Fibroblast of peridontal ligament (primary cell): ENCODE results near the gene UNC13B.
"Not testable (repeated sequence)": the region's sequence is repeated elsewhere in the genome, so short reads cannot be mapped to it uniquely, and the experiment has no call there.

Source experiments
- DNase-seq: peaks from one replicate; pipeline ENCODE4 v3.0.0-alpha.2; 2010; ENCODE audit errors: extremely low read depth

Gene UNC13B

DNA sequence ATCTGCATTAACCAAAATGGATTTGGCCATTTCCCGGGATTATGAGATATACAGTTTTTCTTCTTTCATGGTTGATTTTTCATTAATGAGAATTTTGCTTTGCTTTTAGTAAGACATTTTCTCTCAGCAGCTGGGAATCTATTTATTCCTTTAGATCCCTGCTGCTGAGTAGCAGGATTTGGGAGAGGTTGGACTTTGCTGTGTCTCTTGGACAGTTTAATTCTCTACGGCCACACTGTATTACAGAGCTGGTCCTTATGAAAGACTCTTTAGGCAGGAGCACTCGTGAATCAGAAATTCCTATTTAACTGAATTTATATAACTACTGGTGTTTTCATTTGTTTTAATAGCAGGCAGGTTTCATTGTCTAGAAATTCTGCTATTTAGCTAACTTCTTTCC is 1.6 kb downstream of the UNC13B start:
- no peak for DNase-seq

DNA sequence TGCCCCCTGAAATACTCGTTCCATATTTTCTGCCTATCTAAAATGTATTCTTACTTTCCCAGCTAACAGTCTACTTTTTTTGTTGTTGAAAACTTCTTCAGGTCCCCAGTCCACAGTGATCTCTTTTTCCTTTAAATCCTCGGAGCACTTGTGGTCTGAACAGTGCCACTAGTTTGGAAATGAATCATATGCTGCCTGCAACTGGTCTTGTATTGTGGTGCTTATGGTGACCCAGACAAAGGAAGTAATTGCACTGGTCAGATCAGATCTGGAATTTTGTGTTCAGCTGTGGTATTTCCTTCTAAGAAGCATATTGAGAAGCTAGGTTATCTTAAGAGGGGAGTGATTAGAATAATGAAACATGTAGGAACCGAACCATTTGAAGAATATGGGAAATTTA is 2.9 kb downstream of the UNC13B start:
- peak; percentile 54 for DNase-seq

DNA sequence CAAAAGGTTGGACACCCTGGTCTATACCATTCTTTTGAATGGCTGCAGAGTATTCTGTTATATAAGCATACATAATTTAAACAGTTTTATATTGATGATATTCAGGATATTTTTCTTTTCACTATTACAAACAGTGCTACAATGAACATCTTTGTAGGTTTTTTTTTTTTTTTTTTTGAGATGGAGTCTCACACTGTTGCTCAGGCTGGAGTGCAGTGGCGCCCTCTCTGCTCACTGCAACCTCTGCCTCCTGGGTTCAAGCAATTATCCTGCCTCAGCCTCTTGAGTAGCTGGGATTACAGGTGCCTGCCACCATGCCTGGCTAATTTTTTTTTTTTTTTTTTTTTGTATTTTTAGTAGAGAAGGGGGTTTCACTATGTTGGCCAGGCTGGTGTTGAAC is 5.6 kb downstream of the UNC13B start:
- DNase-seq, result not testable (repeated sequence)

DNA sequence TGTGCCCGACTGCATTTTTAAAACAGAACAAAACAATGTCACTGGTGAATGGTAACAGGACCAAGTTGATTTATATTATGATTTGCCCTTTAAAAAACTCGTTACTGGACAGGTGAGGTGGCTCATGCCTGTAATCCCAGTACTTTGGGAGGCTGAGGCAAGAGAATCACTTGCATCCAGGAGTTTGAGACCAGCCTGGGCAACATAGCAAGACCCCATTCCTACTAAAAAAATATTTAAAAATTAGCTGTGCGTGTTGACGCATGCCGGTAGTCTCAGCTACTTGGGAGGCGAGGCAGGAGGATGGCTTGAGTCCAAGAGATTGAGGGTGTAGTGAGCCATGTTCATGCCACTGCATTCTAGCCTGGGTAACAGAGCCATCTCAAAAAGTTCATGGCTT is 7.2 kb downstream of the UNC13B start:
- DNase-seq, result no peak

DNA sequence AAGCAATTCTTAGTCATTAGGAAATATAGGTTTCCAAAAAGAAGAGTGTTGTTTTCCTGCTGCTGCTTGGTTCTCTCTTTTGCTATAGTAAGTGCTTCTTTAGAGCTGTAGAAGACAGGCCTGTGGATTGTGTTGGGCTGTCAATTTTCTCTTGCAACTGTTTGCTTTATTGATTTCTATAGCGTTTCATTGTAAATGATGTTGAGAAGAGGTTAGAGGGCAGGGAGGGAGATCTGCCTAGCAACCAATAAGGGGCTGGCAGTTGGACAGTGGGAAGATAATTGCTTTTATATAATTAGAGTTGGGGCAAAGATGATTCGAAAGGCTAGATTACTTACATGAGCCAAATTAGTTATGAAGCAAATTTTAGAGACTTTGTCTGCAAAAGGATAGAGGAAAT is 11.1 kb downstream of the UNC13B start:
- DNase-seq, result no peak

DNA sequence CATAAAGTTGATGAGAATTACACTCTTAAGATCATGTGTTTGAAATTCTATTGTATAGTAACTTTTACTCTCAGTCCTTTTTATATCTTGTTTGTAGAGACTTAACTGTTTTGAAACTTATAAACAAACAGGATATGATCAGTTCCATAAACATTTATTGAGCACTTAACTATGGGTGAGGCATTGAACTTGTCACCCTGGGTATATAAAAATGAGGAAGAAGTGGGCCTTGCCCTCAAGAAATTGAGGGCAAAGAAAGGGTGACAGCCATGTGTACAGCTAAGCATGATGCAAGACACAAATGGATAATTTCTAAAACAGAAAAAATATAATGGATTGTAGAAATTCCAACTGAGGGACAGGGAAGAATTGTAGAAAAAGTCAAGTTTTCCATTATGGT is 15.7 kb downstream of the UNC13B start:
- no peak for DNase-seq

DNA sequence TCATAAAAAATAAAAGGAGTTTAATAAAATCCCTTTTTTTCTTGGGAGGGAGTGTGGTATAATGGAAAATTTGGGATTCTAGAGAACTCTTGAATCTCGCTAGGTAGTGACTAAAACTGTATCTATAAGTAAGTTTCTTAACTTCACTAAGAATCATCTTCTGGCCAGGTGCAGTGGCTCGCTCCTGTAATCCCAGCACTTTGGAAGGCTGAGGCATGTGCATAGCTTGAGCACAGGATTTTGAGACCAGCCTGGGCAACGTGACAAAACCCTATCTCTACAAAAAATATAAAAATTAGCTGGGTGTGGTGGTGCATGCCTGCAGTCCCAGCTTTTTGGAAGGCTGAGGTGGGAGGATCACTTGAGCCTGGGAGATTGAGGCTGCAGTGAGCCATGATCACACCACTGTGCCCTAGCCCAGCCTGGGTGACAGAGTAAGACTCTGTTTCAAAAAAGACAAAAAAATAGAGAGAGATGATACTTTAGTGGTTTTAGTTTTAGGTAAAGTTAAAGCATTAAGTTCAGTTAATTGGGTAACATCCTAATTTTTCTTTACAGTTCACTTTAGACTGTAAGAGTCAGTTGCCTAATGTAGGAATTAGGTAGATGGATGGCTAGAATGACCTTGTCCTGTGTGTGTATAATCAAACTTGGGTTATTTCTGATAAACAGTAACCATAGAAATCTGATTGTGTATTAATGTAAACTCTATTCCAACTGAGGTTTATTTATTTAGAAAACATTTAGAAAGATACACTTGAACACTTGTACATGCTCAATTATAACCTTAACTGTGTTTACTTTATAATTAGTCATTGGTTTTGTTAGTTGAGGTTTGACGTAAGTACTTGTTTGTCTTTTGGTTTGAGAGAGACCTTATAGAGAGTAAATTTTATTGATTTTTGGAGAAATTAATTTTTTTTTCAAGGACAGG is 17.8 kb downstream of the UNC13B start:
- DNase-seq, result no peak

DNA sequence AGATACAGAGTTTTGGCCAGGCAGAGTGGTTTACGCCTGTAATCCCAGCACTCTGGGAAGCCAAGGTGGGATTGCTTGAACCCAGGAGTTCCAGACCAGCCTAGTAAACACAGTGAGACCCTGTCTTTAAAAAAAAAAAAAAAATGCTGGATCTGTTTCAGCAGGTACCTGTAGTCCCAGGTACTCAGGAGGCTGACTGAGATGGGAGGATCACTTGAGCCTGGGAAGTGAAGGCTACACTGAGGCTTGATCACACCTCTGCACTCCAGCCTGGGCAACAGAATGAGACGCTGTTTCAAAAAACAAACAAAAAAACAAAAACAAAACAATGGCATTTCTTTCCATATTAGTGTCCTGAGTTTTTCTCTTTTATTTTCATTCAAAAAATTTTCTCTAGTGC is 19.0 kb downstream of the UNC13B start:
- no peak for DNase-seq

DNA sequence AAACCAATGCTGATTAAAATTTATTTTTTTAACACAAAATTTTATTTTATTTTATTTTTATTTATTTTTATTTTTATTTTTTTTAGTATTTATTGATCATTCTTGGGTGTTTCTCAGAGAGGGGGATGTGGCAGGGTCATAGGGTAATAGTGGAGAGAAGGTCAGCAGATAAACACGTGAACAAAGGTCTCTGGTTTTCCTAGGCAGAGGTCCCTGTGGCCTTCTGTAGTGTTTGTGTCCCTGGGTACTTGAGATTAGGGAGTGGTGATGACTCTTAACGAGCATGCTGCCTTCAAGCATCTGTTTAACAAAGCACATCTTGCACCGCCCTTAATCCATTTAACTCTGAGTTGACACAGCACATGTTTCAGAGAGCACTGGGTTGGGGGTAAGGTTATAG is 20.6 kb downstream of the UNC13B start:
- DNase-seq, result not testable (repeated sequence)

DNA sequence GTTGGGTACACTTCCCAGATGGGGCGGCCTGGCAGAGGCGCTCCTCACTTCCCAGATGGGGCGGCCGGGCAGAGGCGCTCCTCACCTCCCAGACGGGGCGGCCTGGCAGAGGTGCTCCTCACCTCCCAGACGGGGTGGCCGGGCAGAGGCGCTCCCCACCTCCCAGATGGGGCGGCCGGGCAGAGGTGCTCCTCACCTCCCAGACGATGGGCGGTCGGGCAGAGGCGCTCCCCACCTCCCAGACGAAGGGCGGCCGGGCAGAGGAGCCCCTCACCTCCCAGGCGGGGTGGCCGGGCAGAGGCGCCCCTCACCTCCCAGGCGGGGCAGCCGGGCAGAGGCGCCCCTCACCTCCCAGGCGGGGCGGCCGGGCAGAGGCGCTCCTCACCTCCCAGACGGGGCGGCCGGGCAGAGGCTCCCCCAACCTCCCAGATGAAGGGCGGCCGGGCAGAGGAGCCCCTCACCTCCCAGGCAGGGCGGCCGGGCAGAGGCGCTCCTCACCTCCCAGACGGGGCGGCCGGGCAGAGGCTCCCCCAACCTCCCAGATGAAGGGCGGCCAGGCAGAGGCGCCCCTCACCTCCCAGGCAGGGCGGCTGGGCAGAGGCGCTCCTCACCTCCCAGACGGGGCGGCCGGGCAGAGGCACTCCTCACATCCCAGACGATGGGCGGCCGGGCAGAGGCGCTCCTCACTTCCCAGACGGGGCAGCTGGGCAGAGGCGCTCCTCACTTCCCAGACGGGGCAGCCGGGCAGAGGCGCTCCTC is 21.4 kb downstream of the UNC13B start:
- DNase-seq, result not testable (repeated sequence)

DNA sequence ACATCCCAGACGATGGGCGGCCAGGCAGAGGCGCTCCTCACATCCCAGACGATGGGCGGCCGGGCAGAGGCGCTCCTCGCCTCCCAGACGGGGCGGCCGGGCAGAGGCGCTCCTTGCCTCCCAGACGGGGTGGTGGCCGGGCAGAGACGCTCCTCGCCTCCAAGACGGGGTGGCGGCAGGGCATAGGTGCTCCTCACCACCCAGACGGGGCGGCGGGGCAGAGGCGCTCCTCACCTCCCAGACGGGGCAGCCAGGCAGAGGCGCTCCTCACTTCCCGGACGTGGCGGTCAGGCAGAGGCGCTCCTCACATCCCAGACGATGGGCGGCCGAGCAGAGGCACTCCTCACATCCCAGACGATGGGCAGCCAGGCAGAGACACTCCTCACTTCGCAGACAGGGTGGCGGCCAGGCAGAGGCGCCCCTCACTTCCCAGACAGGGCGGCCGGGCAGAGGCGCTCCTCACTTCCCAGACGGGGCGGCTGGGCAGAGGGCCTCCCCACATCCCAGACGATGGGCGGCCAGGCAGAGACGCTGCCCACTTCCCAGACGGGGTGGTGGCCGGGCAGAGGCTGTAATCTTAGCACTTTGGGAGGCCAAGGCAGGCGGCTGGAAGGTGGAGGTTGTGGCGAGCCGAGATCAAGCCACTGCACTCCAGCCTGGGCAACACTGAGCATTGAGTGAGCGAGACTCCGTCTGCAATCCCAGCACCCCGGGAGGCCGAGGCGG is 22.1 kb downstream of the UNC13B start:
- not testable (repeated sequence) for DNase-seq

DNA sequence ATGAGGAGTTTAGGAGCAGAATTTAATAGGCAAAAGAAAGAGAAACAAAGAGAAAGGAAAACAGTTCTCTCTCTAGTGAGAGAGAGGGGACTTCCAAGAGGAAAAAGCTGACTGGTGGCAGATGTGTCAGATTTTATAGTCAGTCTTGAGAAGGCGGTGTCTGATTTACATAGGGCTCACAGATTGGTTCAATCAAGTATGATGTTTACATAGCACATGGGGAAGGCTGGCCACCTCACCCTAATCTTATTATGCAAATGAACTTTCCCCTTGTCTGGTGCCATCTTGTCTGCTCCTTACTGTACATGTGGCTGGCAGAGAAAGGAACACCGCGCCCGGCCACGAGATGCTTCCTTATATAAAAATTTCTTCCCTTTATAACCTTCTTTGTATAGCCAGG is 24.7 kb downstream of the UNC13B start:
- DNase-seq, result no peak

DNA sequence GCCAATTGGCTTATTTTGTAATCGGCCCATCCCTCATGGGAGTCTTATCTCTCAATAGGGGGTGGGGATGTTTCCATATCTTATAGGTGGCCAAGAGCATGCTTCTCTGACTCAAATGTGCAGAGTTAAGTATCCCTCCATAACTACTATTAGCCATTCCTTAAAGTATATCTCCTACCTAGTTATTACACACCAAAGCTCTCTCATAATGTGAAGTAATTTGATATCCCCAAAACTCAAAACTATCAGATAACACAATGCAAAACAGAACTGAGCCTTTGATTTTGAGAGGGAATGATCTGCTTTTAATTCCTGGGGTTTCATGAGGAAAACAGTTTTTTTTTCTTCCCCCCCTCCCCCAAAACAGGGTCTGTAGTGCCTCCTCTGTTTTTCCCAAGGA is 28.4 kb downstream of the UNC13B start:
- no peak for DNase-seq

DNA sequence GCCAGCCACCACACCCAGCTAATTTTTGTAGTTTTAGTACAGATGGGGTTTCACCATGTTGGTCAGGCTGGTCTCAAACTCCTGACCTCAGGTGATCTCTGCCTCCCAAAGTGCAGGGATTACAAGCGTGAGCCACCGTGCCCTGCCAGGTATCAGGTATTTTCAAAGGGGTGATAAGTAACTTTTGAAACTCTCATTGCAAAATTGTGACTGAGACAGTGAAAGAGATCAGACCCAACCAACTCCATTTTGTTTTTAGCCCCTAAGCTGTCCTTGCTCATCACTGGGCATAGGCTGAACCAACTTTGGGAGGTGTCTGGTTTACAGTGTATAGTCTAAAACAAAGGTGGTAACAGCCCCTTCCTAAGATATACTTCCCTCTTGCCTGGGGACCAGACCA is 29.3 kb downstream of the UNC13B start:
- DNase-seq, result no peak

DNA sequence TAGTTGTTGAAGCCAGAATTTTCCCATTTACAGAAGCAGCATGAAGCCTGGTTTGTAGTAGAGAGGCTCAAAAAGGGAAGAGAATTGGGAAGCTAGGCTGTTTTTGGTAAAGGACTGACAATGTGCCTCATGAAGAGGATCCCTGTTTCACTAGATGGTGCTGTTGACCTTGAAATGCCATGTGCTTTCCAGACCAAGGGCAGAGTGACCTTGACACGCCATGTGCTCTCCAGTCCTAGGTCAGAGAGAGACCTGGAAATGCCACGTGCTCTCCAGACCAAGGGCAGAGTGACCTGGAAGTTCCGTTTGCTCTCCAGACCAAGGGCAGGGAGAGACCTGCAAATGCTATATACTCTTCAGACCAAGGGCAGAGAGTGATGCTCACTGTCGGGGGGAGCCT is 32.0 kb downstream of the UNC13B start:
- no peak for DNase-seq

DNA sequence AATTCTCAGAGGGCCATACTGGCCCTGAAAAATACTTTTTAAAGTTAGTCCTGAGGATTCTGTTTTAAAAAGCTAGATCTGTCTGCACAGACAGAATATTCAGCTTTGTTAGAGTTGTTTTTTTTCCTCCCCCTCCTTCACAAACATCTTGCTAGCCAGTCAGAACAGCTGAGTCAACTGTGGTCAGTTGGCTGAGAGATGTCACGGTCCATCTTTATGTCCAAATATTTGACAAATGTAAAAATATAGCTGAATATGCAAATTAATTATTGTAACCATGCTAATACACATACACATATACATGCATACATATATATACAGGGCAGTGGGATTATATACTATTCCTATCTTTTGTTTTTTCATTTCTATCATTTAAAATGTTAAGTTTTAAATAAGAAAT is 33.9 kb downstream of the UNC13B start:
- DNase-seq, result peak; percentile 21

DNA sequence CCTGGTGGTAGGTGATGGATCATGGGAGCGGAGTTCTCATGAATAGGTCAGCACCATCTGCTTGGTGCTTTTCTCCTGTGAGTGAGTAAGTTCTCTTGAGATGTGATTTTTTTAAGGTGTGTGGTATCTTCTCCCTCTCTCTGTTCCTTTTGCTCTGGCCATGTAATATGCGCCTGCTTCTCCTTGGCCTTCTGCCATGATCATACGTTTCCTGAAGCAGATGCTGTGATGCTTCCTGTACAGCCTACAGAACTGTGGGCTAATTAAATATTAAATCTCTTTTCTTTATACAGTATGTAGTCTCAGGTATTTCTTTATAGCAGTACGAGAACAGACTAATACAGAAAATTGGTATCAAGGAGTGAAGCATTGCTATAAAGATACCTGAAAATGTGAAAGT is 36.4 kb downstream of the UNC13B start:
- no peak for DNase-seq

DNA sequence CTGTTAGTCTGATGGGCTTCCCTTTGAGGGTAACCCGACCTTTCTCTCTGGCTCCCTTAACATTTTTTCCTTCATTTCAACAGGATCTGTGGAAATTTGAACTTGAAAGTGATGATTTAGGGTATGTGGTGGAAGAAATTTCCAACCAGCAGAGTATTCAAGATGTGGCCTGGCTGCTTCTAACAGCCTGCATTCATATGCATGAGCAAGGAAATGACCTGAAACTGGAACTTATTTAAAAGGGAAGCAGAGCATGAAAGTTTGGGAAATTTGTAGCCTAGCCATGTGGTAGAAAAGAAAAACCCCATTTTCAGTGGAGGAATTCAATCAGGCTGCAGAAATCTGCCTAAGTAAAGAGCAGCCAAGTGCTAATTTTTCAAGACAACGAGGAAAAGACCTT is 41.7 kb downstream of the UNC13B start:
- DNase-seq, result peak; percentile 3

DNA sequence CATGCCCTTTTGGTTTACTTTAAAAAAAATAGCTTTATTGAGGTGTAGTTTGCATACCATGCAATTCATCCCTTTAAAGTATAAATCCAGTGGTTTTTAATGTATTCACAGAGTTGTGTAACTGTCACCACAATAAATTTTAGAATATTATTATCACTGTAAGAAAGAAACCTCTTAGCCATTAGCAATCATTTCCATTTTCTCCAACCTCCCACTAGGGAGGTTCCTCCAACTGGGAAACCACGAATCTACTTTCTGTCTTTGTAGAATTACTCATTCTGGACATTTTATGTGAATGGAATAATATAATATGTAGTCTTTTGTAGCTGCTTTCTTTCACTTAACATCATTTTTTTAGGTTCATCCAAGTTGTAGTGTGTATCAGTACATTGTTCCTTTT is 43.5 kb downstream of the UNC13B start:
- no peak for DNase-seq

DNA sequence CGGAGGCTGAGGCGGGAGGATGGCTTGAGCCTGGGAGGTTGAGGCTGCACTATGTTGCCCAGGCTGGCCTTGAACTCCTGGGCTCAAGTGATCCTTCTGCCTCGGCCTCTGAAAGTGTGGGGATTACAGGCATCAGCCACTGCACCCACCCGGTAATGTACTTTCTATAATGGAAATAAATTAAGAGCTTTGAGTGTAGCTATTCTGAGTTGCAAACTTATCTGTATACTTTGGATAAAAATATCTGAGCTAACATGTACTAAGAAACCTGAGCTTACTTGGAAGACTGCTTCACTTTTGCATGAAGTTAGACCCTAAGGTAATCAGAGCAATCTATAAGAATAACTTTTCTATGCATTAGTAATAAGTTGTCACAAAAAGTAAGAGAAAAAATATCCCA is 50.0 kb downstream of the UNC13B start:
- no peak for DNase-seq

DNA sequence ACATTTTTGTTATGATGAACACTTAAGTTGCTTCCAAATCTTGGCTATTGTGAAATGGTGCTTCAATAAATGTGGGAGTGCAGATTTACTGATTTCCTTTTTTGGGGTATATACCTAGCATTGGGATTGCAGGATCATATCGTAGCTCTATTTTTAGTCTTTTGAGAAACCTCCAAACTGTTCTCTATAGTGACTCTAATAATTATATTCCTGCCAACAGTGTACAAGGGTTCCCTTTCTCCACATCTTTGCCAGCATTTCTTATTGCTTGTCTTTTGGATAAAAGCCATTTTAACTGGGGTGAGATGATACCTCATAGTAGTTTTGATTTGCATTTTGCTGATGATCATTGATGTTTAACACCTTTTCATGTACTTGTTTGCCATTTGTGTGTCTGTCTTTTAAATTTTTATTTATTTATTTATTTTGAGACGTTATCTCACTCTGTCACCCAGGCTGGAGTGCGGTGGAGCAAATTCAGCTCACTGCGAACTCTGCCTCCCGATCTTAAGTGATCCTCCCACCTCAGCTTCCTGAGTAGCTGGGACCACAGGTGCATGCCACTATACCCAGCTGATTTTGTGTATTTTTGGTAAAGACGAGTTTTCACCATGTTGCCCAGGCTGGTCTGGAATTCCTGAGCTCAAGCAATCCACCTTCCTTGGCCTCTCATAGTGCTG is 59.0 kb downstream of the UNC13B start:
- no peak for DNase-seq

DNA sequence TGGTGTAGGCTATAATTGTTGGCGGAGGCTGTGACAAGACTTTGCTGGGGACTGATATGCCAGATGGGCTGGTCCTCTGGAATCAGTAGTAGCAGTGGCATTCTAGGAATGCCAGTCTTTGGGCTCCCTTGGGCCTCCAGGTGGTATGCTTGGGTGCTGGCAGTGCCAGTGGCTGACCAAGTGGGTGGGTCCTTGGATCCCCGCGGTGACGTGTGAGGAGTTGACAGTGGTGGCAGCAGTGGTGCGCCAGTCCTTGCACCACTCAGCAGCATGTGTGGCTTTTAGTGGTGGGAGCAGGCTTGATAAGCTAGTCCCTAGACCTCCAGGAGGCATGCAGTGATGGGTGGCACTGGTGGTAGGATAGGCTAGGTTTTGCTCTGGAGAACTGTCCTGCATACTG is 63.9 kb downstream of the UNC13B start:
- no peak for DNase-seq
